OCI-M2 (cell line): ENCODE data around the gene CD55.
"Not testable (repeated sequence)": the region's sequence is repeated elsewhere in the genome, so short reads cannot be mapped to it uniquely, and the experiment has no call there.

ENCODE experiments used
- DNase-seq: peaks from one replicate; lab custom pipeline; 2025; ENCODE audit not compliant: unreplicated experiment; lab: John Stamatoyannopoulos, UW

Gene CD55

DNA sequence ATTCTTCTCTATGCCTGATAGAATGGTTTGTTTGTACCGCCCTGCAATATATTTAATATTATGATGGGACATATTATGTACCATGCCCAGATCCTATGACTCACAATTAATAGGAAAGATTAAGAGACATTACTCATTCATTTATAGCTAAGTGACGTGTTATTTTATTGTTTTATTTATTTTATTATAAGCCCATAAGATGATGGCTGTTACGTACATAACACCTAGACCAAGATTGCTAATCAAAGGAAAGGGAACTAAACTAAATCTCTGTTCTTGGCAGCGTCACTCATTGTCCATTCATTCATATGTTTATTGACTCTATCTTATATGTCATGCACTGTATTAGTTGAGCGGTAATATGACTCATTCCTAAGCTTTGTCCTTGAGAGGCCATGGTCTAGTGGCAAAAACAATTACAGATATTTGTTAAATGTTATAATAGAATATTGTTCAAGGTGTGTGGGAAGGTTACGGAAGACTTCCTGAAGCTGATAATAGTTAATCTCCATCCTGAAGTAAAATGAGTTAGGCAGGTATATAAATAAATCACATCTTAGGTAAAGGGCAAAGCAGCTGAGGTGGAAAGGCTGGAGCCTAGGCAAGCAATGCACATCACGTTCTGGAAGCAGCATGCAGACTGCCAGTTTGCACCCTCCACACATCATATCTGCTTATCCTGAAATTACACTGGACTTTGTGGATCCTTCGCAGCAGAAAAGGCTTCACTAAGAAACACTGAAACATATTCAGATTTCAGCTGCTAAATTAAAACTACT lies 16.6 kb upstream of the CD55 start:
- DNase-seq, result no peak

- no peak for DNase-seq
Observed at GRCh38 chr1:207305489-207305873, 16.0 kb upstream of the CD55 start.

DNA sequence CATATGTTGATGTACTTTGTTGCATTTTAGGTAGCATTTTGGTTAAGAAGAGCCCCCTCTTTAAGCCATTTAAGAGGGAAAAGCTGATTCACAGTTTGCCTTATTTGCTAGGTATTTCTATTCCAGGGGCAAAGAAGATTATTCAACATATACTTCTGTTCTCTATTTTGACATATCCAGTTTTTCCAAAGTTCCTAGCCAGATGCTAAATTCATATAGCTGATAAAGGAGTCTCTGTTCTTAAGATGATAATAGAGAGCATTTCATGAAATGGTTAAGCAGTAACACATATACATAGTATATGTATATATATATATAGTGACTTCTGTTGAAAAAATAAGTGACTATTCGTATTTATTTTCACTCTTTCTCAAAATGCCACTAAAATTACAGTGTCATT lies 15.5 kb upstream of the CD55 start:
- no peak for DNase-seq

DNA sequence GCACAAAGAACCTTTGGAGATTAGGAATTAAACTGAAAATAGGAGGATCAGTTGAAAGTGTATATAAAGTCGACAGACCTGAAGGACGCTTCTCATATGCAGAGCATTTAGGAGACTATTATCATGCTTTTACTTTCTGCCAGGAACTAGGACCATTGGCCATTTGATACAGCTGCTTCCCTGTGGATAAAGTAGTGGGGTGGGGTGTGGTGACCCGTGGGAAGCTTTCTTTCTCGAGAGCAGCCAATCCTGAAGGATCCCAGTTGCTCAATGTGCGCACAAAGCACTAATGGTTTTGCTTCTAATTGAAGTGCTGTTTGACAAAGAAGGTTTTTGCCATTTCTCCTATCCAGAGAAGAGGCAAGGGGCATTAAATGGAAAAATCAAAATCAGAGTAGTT lies 14.9 kb upstream of the CD55 start:
- no peak for DNase-seq

DNA sequence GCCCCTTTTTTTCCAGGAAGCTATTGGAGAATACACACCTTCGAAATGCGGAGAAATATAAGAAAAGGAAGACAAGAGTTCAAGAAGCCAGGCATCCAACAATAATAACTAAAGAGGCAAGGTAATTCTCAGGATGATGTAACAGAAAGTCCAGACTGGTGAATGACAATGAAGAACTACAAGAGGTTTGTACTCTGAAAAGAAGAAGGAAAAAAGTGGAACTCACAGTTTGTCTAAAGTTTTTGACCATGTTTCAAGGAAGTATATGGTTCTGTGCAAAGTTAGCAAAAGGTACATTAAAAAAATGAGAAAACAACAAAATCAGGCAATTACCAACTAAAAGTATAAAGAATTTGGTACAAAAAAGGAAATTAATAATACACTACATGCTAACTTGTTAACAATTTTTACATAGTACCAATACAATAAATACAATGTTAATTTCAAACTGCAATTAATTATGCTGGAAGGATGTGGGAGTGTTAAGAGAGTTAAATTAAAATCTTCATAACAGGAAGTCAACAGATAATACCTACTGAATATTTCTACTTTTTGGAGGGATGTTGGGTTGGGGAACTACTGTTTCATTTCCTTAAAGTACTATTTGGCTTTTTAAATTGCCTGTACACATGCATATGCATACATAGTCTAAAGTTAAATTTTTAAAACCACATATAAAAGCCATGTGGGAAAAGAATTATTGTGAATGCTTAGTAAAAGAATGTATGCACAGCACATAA lies 12.9 kb upstream of the CD55 start:
- no peak for DNase-seq

- peak; percentile 55 for DNase-seq
Observed at GRCh38 chr1:207309745-207310273, 11.7 kb upstream of the CD55 start.

DNA sequence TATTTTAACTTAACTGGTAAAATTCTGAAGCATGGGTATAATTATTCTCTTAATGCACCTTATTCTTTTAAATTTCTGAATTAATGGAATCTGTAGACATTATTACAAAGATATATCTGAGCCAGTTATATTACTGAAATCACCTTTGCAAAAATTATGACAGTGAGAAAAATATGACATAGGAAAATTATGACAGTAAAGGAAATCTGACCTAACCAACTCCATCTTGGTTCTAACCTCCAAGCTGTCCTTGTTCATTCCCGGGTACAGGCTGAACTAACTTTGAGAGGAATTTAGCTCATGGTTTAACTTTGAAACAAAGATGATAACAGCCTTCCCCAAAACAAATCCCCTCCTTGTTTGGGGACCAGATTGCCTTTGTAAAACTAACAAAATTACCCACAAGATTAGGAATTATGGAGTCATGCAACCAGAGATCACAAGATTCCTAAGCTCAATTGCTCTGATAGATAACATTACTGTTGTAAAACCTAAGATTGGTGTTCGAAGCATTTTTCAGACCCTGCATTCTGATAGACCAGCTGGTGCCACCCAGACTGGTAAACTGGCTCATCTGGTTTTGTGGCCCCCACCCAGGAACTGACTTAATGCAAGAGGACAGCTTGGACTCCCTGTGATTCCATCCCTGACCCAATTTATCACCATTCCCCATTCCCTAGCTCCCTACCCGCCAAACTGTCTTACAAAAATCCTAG lies 9.4 kb upstream of the CD55 start:
- no peak for DNase-seq

- DNase-seq, result no peak
Observed at GRCh38 chr1:207312604-207312920, 8.9 kb upstream of the CD55 start.

- DNase-seq, result no peak
Observed at GRCh38 chr1:207313131-207313530, 8.3 kb upstream of the CD55 start.

DNA sequence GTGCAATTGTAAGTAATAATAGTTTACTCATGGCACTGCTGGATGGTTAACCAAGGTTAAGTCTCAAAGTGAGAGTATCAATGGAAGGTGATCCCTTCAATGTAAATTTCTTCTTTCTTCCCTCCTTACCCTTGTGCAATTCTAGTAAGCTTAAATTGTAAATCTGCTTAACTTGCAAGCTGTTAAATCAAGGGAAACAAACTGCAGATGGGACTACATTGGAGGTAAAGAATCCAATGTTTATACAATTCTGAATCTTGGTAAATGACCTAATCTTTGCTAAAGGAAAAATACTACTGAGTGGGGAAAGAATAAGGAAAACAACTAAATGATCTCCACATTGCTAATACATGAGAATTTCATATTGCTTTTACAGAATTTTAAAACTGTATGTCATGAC lies 6.7 kb upstream of the CD55 start:
- DNase-seq, result no peak

GRCh38 chr1:207315435-207315834 lies 6.0 kb upstream of the CD55 start:
- no peak for DNase-seq

DNA sequence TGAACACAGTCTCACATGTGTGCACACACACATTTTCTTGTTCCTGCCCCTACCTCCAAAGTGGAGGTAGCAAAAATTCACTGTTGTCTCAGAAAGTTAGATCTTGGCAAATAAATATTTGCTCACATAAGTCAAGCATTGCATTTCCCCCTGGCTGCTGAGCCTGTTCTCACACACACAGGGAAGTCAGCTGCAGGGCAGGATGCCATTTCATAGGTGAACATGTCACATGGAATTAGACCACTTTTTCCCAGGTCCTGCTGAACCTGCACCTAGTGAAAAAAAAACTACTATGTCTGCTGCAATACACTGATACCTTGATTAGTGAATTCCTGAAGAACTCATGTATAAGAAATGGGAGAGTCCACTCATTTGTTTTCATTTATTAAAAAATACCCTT lies 5.3 kb upstream of the CD55 start:
- no peak for DNase-seq

DNA sequence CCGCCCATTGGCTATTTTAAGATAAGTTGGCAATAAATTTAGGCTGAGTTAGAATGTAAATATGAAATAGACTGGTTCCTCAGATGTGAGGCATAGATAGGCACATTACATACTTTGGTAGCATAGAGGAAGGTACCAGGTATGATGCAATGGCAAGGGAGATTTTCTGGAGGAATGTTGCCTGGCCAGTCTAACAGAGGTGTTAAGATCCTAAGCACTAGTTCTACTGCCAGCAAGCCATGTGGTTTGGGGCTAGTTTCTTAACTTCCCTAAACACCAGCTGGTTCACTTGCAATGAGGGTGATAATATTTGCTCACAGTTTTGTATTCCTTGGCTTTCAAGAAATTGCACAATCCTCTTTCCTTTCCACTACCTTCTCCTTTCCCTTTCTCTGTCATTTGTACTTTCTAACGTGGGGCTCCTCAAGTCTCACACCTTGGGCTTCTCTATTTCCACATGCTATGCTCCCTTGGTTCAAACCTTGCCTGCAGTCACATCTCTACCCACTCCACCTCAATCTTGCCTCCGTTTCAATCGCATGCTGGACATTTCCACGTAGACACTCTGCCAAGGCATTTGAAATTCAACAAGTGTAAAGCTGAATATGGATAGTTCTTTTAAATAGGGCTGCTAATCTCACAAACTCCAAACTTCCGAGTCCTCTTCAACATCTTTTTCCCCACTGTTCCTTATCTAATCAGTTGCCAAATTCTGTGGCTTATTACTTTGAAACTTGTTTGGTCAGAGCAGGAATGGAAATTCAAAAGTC lies 4.7 kb upstream of the CD55 start:
- no peak for DNase-seq

DNA sequence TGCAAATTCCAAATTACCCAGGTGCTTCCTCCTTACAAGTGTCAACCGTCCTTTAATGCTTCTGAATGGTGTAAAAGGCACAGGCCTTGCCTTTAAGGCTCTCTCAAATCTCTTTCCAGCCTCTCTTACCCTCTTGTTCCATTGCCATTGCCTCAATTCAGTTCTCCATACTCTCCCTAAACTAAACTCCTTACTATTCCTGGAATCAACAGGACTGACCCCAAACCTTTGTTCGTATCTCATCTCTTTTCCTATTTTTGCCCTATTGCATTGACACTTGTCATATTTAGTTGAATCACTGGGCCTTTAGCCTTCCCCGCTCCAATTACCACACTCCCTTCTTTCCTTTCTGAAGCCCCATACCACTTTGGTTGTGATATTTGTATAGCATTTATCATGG lies 3.9 kb upstream of the CD55 start:
- DNase-seq, result no peak

- DNase-seq, result no peak
Observed at GRCh38 chr1:207318072-207318619, 3.3 kb upstream of the CD55 start.

GRCh38 chr1:207319199-207319598 lies 2.3 kb upstream of the CD55 start:
- no peak for DNase-seq

- not testable (repeated sequence) for DNase-seq
Observed at GRCh38 chr1:207320105-207320504, 1.4 kb upstream of the CD55 start.

GRCh38 chr1:207321790-207322645 lies 540 bp downstream of the CD55 start:
- DNase-seq, result no peak

DNA sequence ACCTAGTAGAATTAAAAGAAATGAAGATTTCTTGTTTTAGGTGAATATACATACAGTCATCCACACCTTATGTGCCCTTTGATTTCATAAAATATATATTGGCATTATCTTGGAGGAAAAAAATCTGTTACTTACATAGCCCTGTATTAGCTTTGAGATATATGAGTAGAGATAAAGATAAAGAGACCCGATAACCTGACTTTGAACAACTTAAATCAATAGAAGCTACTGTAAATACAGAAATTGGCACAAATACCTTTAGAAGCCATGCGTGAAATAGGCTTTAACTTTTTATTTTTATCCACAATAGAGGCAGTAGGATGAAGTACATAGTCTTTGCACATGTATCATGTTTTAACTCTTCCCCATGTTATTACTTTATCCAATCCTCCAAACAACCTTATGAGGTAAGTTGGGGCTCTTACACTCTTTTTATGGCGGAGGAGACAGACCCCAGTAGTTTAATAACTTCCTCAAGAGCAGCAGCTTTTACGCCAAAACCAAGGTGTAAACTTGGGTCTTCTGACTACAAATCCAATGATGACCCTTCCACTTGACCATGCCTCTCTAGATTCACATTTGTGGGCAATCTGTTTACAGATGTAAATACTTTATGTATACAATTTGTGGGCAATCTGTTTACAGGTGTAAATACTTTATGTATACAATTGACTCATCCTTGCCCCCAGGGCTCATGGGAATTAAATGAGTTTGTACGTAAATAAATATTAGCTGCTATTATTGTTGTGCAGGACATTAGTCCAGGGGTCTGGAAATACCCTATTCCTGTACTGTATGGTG lies 2.1 kb downstream of the CD55 start:
- DNase-seq, result no peak
